Fibroblast of gingiva (primary cell): Measurements from ENCODE around the gene UBASH3B.

Experiments
- DNase-seq: peaks from one replicate; pipeline ENCODE4 v3.0.0-alpha.2; 2011; ENCODE audit warnings: low read depth

UBASH3B gene

DNA sequence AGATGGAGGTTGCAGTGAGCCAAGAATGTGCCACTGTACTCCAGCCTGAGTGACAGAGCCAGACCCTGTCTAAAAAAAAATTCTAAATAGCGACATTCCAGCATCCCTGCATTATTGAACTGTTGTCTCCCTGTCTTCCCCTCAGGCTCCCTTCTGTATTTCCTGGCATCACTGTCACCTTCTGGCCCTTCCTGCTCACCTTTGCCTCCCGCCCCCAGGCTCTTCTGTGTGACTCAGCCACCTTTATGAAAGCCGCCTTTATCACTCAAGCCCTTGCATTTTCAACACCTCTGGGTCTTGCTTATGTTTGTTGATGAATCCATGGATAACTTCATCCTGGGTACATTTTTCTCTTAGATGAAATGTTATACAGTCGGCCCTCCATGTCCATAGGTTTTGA is 21.1 kb downstream of the UBASH3B start:
- DNase-seq, result no peak

DNA sequence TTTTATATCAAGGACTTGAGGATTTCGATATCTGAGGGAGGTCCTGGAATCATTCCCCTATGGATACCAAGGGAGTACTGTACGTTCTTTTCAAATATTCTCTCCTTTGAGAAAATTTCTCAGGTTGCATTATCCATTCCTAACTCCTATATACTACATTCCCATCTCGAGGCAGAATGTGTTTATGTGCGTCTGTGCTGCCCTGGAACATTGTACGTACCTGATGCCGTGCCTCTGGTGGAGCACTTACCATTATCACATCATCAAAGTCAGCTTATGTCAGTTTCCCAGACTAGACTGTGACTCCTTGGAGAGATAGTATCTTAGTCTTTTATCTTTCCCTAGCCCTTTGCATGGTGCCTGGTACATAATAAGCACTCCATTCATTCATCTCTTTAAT is 21.7 kb downstream of the UBASH3B start:
- DNase-seq, result no peak

DNA sequence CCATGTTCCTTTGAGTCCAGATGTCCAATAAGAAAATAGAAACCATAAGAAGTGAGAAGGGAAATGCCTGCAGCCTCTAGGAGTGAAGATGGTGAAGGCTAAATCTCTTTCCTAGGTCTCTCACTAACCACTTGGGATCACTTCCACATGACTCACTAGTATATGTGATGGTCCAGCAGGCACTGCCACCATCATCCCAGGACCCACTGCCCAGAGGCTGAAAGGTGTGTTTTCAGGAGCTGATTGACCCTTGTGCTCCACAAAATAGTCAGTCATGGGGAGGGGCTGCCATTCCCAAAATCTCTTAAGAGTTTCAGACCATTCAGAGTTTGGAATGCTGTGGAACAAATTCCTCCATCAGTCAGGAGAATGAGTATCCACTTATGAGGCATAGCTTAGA is 22.9 kb downstream of the UBASH3B start:
- DNase-seq, result no peak

DNA sequence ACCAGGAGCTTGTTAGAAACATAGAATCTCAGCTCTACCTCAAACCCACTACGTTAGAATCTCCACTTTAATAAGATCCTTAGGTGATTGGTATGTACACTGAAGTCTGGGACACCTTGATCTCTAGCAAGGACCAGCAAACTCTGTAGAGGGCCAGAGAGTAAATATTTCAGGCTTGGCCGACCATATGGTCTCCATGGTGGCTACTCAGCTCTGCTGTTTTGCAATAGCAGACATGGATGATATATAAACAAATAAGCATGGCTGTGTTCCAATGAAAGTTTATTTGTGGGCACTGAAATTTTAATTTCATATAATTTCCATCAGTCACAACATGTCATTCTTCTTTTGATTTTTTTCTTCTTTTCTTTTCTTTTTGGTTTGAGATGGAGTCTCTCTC is 23.9 kb downstream of the UBASH3B start:
- DNase-seq, result no peak

DNA sequence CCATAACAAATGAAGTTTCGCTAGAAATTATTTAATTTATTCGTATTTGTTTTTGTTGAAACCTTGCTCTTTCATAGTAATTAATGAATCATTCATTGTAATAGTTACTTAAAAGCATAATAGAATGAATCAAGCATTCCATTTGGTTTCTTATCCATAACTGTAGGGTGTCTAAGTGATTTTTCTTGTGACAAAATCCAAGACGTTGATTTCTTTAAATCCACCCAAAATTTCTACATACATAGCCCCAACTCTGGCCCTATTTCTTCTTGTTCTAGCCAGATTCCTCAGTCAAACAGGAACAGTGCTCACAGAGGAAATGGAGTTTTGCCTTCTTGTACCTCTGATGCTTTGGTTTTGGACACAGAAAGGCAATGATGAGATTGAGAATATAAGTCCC is 25.5 kb downstream of the UBASH3B start:
- DNase-seq, result peak; percentile 45

DNA sequence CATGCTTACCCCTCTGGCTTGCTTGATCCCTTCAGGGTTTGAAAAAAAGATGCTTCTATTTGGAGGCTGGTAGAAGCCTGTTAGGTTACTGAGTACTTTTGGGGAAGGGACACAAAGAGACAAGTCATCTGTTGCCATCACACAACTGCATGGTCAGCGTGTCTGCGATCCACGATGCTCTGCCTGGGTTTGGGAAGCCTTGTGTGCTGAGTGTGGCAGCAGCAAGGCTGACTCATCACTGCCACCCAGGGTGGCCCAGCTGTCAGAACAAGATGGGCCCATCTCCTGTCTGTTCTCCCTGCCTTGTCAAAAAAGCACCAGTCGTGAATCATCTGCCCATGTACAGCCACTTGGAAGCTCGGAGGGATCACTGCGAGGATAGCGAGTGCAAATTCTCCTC is 26.2 kb downstream of the UBASH3B start:
- peak; percentile 27 for DNase-seq

DNA sequence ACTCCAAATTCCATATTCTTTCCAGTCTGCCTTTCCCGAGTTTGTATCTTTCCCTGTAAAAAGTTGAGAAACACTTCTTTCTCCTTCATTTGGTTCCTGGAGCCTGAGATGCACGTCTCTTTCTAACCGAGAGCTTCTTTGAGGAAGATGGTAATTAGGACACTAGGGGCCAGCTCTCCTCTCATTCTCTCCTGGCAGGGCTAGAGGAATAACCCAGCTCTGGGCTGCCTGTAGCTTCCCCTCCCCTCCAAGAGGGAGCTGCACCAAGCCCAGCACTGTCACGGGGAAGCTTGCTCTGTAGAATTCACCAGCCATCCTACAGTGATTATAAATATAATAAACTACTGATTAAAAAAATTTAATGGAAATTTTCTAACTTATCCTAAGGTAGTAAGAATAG is 26.9 kb downstream of the UBASH3B start:
- DNase-seq, result no peak

DNA sequence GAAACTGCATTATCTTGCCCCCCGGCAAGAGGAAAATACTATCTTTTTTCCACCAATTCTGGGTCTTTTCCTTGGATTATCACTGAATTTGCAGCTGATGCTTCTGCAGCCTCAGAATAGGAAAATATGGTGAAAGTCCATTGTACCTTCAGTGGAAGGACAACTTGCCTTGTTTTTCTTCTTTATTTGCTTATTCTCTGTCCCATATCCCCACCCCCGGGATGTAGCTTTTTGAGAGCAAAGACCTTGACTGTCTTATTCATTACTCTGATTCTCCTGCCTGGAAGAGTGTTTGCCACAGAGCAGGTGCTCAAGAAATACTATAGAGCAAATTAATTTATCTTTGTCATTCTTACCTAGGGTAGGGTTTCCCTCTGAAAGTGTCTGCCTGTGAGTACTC is 29.5 kb downstream of the UBASH3B start:
- DNase-seq, result no peak

DNA sequence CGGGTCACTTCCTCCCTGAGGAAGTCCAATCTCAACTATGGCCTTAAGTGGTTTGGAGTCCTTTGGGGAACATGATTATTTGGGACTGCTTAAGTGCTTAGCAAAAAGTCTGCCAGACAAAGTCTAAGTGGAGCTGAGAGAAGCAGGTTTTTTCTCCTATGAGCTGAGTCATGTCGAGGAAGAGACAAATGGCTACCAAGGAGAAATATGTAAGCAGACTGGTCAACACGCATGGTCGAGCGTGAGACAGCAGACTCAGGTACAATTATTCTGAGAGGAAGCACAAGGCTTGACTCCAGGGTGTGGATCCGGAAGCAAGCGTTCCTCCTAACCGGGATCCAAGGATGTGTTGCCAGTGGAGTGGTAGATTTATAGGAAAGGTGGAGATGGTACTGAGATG is 30.6 kb downstream of the UBASH3B start:
- no peak for DNase-seq

DNA sequence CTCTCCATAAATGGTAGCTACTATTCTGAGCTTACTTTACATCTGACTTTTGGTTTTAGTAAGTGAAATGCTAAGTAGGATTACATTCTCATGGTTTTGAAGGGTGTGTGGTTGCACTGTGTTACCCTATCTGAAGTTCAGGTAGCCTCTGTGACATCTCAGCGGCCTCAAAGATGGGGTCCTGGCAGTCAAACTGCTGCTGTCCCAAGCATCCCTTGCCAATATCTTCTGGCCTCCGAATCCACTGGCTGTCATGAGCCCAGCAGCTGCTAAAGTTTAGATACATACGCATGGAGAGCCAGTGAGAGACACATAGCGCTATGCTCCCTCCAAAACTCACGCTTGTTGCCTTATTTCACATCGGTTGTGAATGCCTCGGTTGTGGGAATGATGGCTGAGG is 34.9 kb downstream of the UBASH3B start:
- no peak for DNase-seq

DNA sequence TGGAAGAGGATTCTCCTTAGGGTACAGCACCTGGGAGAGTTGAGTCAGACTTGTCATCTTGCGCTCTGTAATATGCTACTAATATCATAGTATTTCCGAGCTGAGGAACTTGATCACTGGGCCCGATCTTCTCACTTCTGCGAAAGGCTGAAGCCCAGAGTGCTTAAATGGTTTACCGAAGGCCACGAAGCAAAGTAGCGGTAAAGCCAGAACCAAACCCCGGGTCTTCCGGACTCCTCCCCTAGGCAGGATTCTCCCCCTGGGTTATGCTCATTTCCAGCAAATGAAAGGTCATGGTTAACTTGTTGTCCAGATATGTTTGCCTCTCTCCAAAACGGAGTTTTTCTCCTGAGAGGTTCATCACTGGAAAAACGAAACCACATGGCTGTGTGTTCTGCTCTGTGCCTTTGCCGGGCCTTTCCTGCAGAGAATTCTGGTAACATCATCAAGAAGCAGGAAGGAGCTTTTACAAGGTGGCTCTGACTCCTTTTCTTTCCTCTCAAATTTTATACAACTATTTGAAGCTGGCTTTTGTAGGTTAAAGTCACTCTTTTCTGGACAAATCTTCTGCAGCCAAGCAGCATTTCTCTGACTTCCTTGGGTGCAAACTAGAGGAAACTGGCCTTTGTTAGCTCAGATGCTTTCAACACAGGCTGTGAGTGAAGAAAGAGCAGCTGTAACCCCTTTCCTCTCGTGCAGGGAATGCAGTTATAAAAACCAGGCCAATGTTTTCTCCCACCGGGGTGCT is 35.5 kb downstream of the UBASH3B start:
- peak; percentile 75 for DNase-seq

DNA sequence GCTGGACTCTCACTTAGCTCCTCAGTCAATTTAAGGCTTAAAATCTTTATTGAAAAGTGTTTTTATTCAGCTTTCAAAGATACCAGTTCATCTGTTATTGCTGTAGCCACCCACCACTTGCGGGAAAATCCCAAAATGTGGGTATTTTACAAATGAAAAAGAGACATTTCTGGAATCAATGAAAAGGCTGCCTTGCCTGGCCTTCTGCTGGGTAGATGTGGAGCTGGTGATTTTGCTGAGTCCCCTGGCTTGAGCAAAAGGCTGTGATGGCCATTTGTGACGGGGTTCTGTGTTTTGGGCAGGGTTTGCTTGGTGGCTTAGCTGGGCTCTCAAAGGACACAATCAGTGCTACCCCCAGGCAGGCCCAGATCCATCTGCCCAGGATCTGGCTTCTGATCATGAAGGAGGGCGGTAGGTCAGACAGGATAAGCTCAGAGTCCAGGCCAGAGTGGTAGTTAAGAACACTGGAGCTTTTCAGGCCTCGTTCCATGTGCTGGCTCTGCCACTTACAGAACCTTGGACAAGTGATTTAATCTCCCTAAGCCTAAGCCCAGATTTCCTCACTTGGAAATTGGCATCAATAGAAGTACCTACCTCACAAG is 36.1 kb downstream of the UBASH3B start:
- DNase-seq, result no peak

DNA sequence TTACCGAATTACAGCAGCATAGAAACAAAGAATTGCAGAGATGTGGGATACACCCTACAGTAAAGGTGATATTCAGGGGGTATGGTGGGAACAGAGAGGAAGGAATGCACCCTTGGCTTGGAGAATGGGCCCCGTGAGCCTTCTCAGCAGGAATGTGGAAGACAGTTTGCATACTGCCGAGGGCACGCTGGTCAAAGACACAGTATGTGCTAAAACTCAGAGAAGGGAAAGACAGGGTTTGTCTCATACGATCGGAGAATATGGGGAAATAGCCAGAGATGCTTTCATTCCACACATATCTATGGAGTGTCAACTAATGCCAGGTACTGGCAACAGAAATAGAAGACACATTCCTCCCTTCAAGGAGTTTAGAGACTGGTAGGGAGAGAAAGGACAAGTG is 36.9 kb downstream of the UBASH3B start:
- DNase-seq, result no peak

DNA sequence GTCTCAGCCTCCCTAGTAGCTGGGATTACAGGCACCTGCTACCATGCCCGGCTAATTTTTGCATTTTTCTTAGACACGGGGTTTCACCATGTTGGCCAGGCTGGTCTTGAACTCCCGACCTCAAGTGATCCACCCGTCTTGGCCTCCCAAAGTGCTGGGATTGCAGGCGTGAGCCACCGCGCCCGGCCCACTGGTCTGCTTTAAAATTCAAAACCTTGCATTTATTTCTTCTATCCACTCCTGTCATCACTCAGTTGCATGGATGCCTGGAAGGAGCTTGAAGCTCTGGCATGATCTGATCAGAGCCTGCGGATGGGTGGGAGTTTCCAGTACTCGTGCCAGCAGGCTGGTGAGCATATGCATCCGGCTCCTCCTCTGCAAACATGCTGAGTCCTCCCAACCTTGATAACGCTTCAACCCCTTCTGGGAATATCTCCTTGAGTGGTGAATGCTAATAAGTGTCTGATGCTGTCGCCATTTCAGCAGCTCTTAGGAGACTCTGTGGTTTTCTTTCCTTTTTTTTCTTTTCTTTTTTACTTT is 39.6 kb downstream of the UBASH3B start:
- DNase-seq, result no peak

DNA sequence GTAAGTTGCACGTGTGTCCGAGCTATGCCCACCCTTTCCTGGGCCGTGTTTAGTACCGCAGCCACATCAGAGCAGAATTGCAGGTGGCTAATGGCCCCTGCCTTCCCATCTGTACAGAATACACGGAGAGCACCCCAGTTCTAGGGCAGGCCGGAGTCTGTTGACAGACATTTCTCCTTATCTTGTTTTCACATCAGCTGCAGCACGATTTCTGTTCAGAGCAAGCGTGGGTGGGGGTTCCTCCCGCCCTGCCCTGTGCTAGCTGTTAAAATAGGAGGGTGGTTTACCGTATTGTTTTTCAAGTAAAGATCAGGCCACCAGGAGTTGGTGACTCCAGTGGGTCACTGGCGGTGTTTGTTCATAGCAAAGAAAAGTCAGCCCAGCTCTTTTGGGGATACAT is 41.1 kb downstream of the UBASH3B start:
- no peak for DNase-seq

DNA sequence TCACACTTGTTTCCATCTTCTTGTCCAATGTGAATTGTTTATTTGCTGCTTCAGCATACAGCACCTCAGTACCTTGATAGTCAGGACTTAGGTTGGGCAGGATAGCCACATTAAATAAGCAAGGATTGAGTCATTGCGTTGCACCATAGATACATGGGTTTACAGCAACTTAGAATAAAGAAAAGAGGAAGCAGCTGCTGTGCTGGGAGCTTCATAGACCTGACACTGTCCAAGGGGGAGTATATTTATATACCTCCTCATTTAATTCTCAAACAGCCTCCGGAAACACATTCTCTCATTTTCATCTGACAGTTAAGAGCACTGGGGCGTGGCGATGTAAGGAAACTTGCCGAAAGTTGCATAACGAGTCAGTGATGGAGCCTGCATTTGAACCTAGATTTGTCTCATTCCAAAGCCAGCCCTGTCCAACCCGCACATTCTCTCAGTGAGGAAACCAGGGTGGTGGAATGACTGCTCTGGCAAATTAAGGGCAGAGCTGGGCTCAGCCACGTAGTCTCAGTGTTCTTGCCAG is 42.2 kb downstream of the UBASH3B start:
- DNase-seq, result peak; percentile 44

DNA sequence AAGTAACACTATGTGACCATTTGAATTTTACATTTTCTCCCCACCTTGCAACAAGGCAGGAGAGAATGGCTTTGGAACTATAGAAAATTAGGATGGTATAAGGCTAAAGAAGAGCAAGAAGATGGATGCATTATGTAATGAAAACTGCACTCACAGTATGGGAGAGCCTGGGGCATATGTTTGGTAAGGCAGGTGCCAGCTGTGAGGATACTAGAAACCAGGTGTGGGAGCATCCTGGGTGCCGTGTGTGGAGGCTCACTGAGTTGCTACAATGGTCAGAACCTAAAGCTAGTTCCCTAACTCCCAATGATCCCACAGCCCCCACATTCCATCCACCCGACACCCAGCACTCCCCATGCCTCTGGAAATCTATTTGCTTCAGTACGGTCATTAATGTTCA is 42.9 kb downstream of the UBASH3B start:
- DNase-seq, result no peak

DNA sequence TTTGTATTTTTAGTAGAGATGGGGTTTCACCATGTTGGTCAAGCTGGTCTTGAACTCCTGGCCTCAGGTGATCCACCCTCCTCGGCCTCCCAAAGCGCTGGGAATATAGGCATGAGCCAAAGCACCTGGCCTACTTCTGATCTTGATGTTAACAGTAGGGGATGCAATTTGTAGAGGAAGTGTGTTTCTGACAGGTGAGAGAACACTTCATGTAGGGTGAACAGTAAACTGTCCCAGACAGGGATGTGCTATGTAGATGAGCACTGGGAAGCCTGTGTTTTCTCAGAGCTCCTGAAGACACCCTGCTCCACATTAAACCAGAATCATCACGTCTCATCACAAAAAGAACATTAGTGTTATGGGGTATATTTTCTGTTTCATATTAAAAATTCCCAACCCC is 45.1 kb downstream of the UBASH3B start:
- DNase-seq, result no peak

DNA sequence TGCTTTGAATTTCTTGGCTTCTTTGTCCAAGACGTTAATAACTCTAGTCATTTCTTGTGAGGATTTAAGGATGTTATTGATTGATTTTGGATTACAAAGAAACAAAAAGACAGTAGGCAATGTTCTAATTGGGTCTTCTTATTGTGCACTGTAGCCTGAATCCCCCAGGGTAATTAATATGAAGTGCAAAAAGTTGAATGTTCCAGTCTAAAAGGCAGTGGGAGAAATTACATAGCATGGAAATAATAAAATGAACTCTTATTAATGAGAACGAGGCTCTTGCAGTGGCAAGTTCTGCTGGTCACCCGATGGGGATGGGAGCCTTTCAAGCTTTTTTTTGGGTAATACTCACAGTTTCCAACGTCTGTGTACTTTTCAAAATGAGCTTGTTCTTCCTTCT is 45.6 kb downstream of the UBASH3B start:
- DNase-seq, result no peak

DNA sequence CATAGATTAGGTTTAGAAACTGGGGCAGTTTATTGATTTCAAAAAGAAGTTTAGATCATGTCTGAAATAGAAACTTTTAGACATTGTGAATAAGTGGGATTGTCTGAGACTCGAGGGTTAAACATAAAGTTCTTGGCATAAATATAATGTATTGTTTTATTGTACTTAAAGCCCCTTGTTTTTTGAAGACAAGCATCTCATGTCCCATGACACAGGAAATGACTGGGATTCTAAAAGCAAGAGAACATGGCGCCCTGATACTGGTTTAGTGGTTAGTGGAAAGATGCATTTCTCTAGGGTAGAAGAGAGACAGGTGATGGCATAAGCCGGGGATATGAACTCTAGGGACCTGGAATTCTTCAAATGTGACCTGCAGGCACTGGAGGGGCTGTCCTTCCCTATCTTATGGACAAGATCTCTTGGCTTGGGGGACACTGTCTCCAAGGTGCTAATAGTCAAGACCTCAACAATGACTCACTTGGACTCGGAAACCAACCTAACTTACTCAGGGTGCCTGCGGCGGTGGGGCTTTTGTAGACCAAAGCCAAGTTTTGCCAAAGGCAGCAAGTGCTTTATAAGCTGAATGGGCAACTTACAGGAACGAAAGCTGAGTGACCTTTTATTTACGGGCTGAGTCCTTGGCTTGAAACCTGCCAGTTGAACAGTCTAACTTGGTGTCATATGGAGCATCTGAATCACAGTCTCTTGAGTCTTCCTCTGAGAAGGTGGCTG is 48.2 kb downstream of the UBASH3B start:
- DNase-seq, result no peak

DNA sequence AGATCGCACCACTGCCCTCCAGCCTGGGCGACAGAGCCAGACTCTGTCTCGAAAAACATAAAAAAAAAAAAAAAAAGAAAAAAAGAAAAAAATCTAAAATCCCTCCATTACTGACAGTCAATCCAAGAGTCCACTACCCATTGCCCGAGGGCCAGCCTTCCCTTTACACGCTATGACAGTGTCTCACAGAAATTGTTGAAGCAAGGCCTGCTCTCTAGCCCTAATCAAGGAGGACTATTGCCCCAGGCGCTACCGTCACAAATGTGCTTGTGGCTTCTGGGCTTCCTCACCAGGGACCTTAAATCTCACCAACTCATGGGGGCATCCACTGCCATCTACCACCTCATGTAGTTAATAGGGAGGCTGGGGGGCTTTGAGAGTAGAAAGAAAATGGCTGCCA is 49.9 kb downstream of the UBASH3B start:
- no peak for DNase-seq

DNA sequence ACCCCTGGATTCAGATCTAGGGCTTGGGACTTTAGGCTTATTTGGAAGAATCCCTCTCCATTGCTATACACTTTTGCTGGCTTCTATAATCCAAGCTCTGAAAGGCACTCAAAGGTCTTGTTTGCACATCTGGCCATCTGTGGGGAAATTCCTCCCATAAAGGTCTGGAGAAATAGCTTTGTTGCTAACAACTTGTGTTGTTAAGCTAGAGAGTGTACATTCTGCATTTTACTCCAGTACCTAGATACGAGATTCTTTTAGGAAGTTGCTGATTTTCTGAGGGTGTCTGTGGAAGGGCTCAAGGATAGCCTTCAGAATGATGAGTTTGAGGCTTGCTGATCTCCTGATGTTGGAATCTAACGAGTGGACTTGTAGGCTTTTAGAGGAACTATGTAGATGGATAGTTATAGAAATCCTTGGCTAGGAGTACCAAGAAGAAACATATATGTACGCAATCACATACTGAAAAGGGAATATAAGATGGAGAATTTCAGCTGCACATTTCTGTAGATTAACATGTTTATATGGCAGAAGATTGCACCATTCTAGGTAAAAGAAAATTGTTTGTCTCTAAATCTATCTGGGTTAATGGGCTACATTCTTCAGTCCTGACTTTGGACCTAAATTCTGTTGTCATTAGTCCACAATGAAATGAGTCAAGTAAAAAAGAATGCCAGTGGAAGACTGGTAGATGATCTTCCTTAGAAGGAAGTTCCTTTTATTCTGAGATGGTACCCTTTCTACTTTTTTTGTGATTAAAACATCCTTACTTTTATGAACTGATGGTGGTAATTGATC is 51.0 kb downstream of the UBASH3B start:
- DNase-seq, result peak; percentile 82
